Stimulated activated naive B cell treated with anti-CD40 and anti-IgM and Interleukin-4, amounts not matched to agents 10 μg/mL and 1 μg/mL and 100 μg/mL, for 72 hours (primary cell): ENCODE data around the gene L2HGDH.
A peak's percentile ranks its signal among the peaks of the same experiment; 100 is the strongest.

Experiments
- ATAC-seq, 2 donors: fragments of 150-1000 bp; cut with Tn5 transposase; replicated peaks; 2 replicates each; pipeline ENCODE4 v1.10.0; 2021; ENCODE audit warnings: moderate library complexity in 1 of 2
- DNase-seq: peaks from one replicate; pipeline ENCODE4 v3.0.0; 2021
- H3K27ac Mint-ChIP-seq: one replicate; pipeline ENCODE4 v1.8.0; 2022; ENCODE audit warnings: mild to moderate bottlenecking, mixed read lengths
- H3K27me3 Mint-ChIP-seq, 2 donors: one replicate each; pipeline ENCODE4 v1.8.0; 2022; ENCODE audit warnings: mixed read lengths in 2 of 2
- H3K36me3 Mint-ChIP-seq, 2 donors: one replicate each; pipeline ENCODE4 v1.8.0; 2022; ENCODE audit warnings: mixed read lengths in 2 of 2, mild to moderate bottlenecking in 1 of 2
- H3K4me1 Mint-ChIP-seq, 2 donors: one replicate each; pipeline ENCODE4 v1.8.0; 2022; ENCODE audit warnings: mixed read lengths in 2 of 2, mild to moderate bottlenecking in 1 of 2
- H3K4me3 Mint-ChIP-seq, 2 donors: one replicate each; pipeline ENCODE4 v1.8.0; 2022; ENCODE audit warnings: mild to moderate bottlenecking in 2 of 2, mixed read lengths in 2 of 2, moderate library complexity in 1 of 2
- H3K9me3 Mint-ChIP-seq, 2 donors: one replicate each; pipeline ENCODE4 v1.8.0; 2022; ENCODE audit warnings: mixed read lengths in 2 of 2, mild to moderate bottlenecking in 1 of 2

The L2HGDH gene

DNA sequence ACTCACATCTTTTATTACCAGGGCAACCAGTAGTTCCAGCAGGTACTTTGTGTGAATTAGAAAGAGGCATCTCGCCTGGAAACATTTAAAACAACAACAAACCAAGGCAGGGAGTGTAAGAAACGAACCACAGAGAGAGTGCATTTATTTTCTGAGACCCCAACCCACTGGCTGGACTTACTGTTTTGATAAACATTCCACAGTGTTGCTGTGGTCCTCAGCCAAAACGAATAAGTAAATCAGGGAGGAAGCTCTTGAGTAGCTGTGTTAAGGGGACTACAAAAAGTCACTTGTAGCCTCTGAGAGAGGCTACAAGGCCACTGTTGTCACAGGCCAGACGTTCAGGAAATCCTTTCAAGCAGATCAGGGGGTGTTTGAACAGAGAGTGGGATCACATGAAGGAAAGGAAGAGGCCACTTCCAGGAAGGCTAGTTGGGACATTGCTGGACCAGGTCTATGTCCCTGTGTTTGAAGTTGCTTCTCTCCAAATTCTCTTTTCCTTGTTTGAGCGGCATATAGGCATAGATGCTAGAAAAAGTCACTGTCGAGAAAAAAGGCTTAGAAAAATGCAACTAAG, 33.9 kb upstream of the L2HGDH start:
- no peak for DNase-seq
- H3K9me3 Mint-ChIP-seq = no peaks in the 10 kb centered on the region
- H3K27me3 Mint-ChIP-seq = no peaks in the 10 kb centered on the region
- H3K4me3 Mint-ChIP-seq = no peak overlapping the region
- H3K4me1 Mint-ChIP-seq = peaks cover 22 to 28% of the 10 kb centered on the region in 2 donors
- no peak for ATAC-seq
- H3K36me3 Mint-ChIP-seq = peaks cover 0 to 9% of the 10 kb centered on the region in 2 donors
- no peak overlapping the region for H3K27ac Mint-ChIP-seq

DNA sequence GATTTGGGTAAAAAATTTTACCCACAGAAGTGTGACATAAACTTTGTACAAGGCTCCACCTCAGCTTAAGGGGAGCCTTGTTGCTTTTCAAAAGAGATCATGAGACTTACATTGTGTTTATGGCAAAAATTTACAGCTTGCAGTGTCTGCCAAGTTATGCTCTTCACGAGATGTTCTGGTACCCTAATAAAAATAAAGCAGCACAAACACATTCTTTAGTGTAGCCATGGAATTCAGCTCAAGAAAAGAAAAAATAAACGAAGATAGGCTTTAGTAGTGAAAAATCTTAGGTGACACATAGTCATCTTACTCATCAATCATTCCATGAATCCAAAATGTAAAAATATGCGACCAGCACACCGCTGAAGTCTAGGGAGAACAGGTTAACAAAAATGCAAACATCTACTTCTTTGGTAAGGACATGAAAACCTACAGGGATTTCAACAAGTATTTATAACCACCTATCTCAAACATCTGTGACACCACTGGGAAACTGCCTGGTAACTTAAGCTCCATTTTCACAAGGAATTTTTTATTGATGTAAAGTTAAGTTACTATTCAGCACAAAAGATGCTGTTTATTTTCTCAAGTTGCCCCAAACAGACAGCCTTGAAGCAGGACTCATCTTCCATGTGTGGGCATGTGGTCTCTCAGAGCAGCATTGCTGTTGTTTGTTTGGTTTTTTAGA, 33.0 kb upstream of the L2HGDH start:
- Mint-ChIP-seq H3K4me3 (no peak overlapping the region), H3K36me3 (peaks cover 0 to 11% of the 10 kb centered on the region in 2 donors), H3K27ac (no peak overlapping the region), H3K27me3 (no peaks in the 10 kb centered on the region), H3K4me1 (peaks cover 22 to 28% of the 10 kb centered on the region in 2 donors), H3K9me3 (no peaks in the 10 kb centered on the region)
- no peak for ATAC-seq
- no peak for DNase-seq

DNA sequence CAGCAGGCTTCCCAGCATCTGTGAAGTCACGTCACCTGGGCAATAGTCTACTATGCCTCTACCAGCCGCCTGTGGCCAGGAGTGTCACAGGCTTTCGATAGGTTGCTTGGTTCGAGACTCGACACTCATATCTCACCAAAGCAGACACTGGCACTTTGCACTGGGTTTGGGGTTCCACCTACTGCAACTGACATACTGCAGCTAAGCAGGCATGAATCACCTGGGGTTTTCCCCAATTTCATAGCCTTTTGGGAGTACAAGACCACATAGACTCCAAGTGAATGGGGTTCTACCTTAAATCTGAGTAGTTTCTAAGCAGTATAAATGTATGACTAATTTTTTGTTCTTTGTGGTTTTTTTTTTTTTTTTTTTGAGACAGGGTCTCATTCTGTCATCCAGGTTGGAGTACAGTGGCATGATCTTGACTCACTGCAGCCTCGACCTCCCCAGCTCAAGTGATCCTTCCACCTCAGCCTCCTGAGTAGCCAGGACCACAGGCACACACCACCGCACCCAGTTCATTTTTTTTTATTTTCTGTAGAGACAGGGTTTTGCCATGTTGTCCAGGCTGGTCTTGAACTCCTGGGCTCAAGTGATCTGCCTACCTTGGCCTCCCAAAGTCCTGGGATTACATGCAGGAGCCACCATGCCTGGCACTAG, 32.2 kb upstream of the L2HGDH start:
- ATAC-seq (peak; percentile 99), DNase-seq (peak; percentile 73)
- Mint-ChIP-seq H3K36me3 (peaks cover under 1 to 13% of the 10 kb centered on the region in 2 donors), H3K4me3 (peak overlapping the region in 1 of 2 donors; percentile 26), H3K9me3 (no peaks in the 10 kb centered on the region), H3K4me1 (peaks cover 22 to 28% of the 10 kb centered on the region in 2 donors), H3K27ac (peak overlapping the region; percentile 31), H3K27me3 (no peaks in the 10 kb centered on the region)

DNA sequence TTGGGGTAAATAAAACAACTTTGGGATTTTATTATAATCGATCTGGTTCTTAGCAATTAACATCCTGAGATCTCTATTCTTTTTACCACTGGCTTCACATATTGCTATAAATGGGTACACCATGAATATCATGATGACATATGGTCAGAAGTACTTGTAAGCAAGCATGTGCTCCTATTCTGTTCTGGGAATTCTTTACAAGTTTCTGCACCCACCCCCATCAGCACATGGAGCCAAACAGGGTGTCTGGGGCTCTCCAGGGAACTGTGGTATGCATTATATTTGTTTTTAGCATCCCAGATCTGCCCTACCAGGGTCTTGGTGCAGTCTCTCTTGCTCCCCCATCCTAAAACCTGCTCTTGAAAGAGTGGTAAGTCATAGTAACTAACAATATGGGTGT, 31.4 kb upstream of the L2HGDH start:
- no peaks in the 10 kb centered on the region for H3K27me3 Mint-ChIP-seq
- H3K9me3 Mint-ChIP-seq = no peaks in the 10 kb centered on the region
- peaks cover 8 to 21% of the 10 kb centered on the region in 2 donors for H3K36me3 Mint-ChIP-seq
- ATAC-seq (no peak), DNase-seq (no peak)
- no peak overlapping the region for H3K4me3 Mint-ChIP-seq
- H3K4me1 Mint-ChIP-seq = peaks cover 22 to 28% of the 10 kb centered on the region in 2 donors
- no peak overlapping the region for H3K27ac Mint-ChIP-seq

DNA sequence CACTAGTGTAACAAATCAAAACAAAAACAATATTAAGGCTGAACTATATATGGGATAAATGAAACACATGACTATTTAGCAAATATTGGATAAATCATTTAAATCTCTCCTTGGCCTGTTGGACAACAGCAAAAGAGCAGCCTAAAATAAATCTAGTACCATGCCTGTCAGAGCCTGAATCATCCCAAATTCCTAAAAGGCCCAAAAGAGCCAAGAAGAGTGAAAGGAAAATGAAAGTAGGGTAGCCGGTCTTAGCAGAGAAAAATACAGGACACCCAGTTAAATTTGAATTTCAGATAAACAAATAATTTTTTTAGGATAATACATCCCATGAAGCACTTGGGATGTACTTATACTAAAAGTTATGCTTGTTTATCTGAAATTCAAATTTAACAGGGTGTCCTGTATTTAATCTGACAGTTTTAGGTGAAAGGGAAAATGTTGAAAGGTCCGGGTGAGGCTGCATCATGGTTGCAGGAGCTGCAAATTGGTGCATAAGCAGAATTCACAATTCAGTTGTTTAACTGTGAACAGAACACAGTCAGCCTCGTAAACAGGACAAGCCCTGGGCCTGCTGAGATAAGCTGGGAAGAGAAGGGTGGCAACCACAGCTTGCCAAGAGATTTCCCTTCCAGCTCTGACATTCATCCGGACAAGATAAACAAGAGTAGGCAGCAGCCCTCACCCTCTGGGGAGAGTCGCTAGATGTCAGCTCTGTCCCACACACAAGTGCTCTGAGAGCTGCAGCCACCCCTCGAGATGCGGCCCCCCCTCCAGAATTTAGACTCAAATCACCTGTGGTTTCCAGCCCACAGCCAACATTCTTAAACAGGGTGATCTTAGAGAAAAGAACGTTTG, 30.4 kb upstream of the L2HGDH start:
- Mint-ChIP-seq H3K9me3 (no peaks in the 10 kb centered on the region), H3K27me3 (no peaks in the 10 kb centered on the region), H3K4me1 (peaks cover 22 to 28% of the 10 kb centered on the region in 2 donors), H3K36me3 (peaks cover 13 to 23% of the 10 kb centered on the region in 2 donors), H3K27ac (no peak overlapping the region), H3K4me3 (peak overlapping the region in 1 of 2 donors; percentile 15)
- DNase-seq (peak; percentile 16), ATAC-seq (peak; percentile 32 to 63)

DNA sequence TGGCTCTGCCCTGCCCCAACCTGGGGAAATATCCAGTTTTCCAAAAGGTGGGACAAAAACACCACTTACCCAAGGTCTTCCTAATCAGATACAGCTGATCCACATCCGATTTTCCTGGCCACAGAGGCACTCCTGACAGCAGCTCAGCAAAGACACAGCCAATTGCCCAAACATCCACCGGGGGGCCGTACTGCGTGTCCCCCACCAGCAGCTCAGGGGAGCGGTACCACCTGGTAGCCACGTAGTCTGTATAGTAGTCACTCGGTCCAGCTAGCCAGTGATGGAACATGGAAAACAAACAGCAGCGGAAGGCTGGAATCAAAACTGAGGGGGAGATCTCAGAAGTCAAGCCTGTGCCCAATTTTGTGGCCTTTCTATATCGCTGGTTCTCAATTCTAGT, 28.9 kb upstream of the L2HGDH start:
- no peaks in the 10 kb centered on the region for H3K9me3 Mint-ChIP-seq
- ATAC-seq (no peak), DNase-seq (no peak)
- H3K27me3 Mint-ChIP-seq = no peaks in the 10 kb centered on the region
- H3K4me1 Mint-ChIP-seq = peaks cover 23 to 34% of the 10 kb centered on the region in 2 donors
- H3K4me3 Mint-ChIP-seq = no peak overlapping the region
- no peak overlapping the region for H3K27ac Mint-ChIP-seq
- peaks cover 13 to 25% of the 10 kb centered on the region in 2 donors for H3K36me3 Mint-ChIP-seq

DNA sequence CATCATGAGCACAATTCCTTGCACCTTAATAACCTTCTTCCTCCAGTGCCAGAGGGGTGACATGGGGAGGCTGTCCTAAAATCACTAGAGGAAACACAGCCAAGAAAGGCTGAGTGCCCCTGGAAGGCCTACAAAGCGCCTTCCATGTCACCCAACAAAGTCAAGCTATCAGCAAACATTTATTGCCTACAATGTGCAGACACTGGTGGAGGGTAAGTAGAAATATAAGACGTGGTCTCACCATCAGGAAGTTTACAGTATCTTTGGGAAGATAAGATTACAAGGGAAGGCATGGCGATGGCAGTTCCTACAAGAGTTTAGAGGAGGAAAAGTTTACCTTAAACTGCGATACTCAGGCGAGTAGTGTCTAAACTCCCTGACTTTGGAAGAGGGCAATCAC, 28.0 kb upstream of the L2HGDH start:
- no peak overlapping the region for H3K27ac Mint-ChIP-seq
- H3K4me3 Mint-ChIP-seq = no peak overlapping the region
- DNase-seq (no peak), ATAC-seq (no peak)
- no peaks in the 10 kb centered on the region for H3K9me3 Mint-ChIP-seq
- H3K27me3 Mint-ChIP-seq = no peaks in the 10 kb centered on the region
- peaks cover 15 to 26% of the 10 kb centered on the region in 2 donors for H3K36me3 Mint-ChIP-seq
- H3K4me1 Mint-ChIP-seq = peaks cover 29 to 42% of the 10 kb centered on the region in 2 donors

DNA sequence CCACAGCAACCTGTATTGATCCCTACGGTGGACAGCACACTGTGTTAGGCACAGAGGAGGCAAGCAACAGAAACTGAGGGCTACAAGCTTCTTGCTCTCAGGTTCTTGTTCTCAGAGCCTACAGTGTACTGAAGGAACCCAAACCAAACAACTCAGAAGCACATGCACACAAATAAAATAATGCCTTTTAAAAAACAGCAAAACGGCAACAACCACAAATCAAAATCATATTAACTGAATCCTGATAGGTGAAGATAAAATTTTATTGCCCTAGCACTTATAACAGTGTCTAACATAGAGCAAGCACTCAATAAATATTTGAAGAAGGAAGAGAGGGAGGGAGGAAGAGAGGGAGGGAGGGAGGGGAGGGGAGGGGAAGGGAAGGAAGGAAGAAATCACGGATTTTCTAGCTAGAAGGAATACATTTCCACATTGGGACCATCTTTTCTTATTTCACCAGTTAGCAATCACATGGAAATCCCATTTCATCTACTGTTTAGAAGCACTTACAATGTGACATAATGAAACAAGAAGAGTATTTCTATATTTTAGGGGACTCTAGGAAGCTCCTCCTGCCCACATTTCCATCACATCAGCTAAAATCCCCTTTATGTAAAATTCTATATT, 27.3 kb upstream of the L2HGDH start:
- Mint-ChIP-seq H3K27ac (no peak overlapping the region), H3K9me3 (no peaks in the 10 kb centered on the region)

DNA sequence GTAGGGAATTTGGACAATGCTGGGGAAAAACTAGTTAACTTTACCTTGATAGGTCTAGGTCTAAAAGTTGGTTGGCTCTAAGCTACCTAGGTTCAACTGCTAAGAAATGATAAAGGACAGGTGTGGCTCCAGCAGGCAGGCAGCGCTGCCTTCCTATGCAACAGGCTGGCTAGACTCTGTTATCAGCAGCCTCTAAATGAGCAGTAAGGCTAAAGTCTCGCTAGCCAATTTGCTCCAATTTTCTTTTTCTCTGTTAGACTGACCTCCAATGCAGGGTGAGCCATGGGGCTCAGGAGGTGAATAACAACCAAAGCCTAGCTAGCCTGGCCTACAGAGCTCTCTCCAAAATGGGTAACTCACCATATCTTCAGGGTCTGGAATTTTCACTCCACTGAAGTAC, 26.6 kb upstream of the L2HGDH start:
- no peaks in the 10 kb centered on the region for H3K9me3 Mint-ChIP-seq

More for the DNA sequence above, 27.3 kb upstream of the L2HGDH start:
- Mint-ChIP-seq H3K4me3 (no peak overlapping the region), H3K27me3 (no peaks in the 10 kb centered on the region), H3K36me3 (peaks cover 15 to 29% of the 10 kb centered on the region in 2 donors), H3K4me1 (peaks cover 23 to 36% of the 10 kb centered on the region in 2 donors)
- ATAC-seq (no peak), DNase-seq (no peak)

DNA sequence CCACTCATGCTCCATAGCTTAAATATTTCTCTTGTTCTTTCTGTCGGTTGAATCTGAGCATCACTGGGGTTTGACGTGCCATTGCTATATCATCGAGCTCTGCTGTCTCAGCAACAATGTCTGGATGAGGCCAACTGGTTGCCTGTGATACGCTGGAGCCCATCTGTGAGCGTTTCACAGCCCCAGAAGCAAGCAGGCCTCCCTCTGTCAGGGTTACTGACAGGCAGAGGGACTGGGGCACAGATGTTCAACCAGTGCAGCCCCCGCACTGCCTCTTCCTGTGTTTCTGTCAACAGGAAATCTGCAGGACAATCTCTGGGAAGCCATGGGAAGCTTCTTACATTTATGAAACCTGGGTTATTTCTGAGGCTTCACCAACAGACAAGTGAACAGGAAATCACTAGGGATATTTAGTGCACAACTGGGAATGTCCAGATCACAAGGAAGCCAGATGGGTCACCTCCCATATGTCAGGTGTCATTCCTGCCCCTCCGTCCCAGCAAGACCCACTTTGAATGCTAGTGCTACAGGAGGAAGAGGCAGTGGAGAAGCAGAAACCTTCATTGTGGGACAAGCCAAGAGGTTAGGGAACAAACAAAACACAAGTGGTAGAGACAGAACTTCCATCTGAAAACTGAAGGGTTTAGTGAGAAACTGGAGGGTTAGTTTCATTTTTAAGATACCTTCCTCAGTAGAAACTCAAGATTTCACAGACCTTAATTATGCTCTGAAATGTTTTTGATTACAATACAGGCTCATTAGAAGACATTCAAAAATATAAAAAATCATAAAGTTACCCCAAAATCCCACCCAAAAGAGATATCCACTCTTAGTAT, 24.2 kb upstream of the L2HGDH start:
- Mint-ChIP-seq H3K27me3 (no peaks in the 10 kb centered on the region), H3K4me3 (peak overlapping the region in 1 of 2 donors; percentile 65), H3K4me1 (peaks cover 10 to 17% of the 10 kb centered on the region in 2 donors), H3K27ac (peak overlapping the region; percentile 17), H3K9me3 (no peaks in the 10 kb centered on the region), H3K36me3 (peaks cover 22 to 33% of the 10 kb centered on the region in 2 donors)
- ATAC-seq (peak; percentile 52 to 67), DNase-seq (no peak)

More for the DNA sequence above, 26.6 kb upstream of the L2HGDH start:
- H3K4me1 Mint-ChIP-seq = peaks cover 18 to 29% of the 10 kb centered on the region in 2 donors
- peaks cover 15 to 28% of the 10 kb centered on the region in 2 donors for H3K36me3 Mint-ChIP-seq
- no peak overlapping the region for H3K27ac Mint-ChIP-seq
- no peaks in the 10 kb centered on the region for H3K27me3 Mint-ChIP-seq
- H3K4me3 Mint-ChIP-seq = no peak overlapping the region
- no peak for ATAC-seq
- no peak for DNase-seq

DNA sequence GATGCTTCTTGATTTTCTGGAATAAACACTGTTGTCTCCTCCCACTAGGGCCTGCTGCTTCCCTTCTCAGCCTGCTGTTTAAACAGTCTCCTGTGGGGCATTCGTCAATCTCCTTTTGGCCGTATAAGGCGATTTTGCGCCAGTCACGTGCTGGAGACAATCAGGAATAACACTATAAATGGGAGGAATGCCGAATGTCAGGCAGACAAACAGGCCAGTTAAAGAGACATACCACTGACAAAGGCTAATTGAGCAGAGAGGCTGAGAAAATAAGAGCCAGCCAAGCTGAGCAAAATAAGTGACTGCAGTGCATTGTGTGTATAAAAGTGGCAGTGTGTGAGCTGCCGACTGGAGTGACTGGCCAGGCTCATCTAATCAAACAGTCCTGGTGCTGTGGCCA, 23.4 kb upstream of the L2HGDH start:
- Mint-ChIP-seq H3K36me3 (peaks cover 22 to 30% of the 10 kb centered on the region in 2 donors), H3K4me3 (no peak overlapping the region), H3K9me3 (no peaks in the 10 kb centered on the region), H3K4me1 (peaks cover 10 to 17% of the 10 kb centered on the region in 2 donors), H3K27me3 (no peaks in the 10 kb centered on the region), H3K27ac (no peak overlapping the region)
- no peak for DNase-seq
- peak; percentile 14 to 25 for ATAC-seq

DNA sequence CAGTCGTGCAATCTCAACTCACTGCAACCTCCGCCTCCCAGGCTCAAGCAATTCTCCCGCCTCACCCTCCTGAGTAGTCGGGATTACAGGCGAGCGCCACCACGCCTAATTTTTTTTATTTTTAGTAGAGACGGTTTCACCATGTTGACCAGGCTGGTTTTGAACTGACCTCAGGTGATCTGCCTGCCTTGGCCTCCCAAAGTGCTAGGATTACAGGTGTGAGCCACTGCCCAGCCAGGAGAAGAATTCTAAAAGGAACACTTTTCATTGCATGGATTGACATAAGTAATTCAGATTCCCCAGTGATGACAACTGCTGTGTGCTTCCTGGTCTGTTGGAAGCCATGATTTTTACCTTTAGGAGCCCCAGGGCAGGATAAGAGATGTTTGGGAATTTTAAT, 22.2 kb upstream of the L2HGDH start:
- Mint-ChIP-seq H3K4me1 (peaks cover 10 to 17% of the 10 kb centered on the region in 2 donors), H3K27ac (no peak overlapping the region), H3K36me3 (peaks cover 24 to 31% of the 10 kb centered on the region in 2 donors), H3K9me3 (no peaks in the 10 kb centered on the region), H3K27me3 (no peaks in the 10 kb centered on the region), H3K4me3 (no peak overlapping the region)
- ATAC-seq = no peak
- no peak for DNase-seq

DNA sequence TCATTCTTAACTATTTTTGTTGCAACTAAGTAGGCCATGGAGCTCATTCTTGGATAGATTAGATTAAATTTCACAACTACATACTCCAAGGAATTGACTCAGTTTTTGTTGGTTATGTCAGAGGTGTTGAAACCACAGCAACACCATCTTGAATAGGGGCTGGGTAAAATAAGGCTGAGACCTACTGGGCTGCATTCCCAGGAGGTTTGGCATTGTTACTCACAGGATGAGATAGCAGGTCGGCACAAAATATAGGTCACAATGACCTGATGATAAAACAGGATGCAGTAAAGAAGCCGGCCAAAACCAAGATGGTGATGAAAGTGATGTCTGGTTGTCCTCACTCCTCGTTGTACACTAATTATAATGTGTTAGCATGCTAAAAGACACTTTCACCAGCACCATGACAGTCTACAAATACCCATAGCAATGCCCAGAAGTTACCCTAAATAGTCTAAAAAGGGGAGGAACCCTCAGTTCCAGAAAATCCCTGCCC, 21.0 kb upstream of the L2HGDH start:
- Mint-ChIP-seq H3K4me1 (peaks cover 10 to 17% of the 10 kb centered on the region in 2 donors), H3K4me3 (no peak overlapping the region), H3K9me3 (no peaks in the 10 kb centered on the region), H3K27me3 (no peaks in the 10 kb centered on the region), H3K36me3 (peaks cover 14 to 21% of the 10 kb centered on the region in 2 donors), H3K27ac (no peak overlapping the region)
- ATAC-seq (no peak), DNase-seq (no peak)
